SH-SY5Y (cell line): ENCODE measurements around the gene VEZT.

Experiments used
- GATA2 ChIP-seq: IDR thresholded peaks from 2 replicates; pipeline ENCODE4 v1.6.1; 2011; ENCODE audit warnings: mild to moderate bottlenecking, low read depth, low read length
- GATA3 ChIP-seq: IDR thresholded peaks from 2 replicates; pipeline ENCODE4 v1.6.1; 2011; ENCODE audit warnings: low read depth, mild to moderate bottlenecking, low read length, moderate library complexity

GRCh38 chr12:95282266-95282665 lies 64.7 kb downstream of the VEZT start:
- TF ChIP-seq GATA2 (no peak), GATA3 (no peak)
